Neural cell (in vitro differentiated cells): ENCODE results near the gene TRAK1. TPM values are rescaled to one million over a fixed set of nuclear protein-coding genes. Genes with fewer than 3 reads are reported as not detected.

ENCODE experiments used
- H2AFZ ChIP-seq: fragments of 200-600, 300-800 bp; sonication (generic), shearing (Covaris generic); 2 replicates; pipeline ENCODE4 v1.6.0; 2014; ENCODE audit warnings: low read depth, mild to moderate bottlenecking, antibody characterized with exemption, low read length, moderate library complexity
- H3F3A ChIP-seq: fragments of 200-600 bp; shearing (Covaris generic); 2 replicates; pipeline ENCODE4 v1.6.1; 2016; ENCODE audit warnings: mild to moderate bottlenecking, moderate library complexity, mixed read lengths, antibody characterized with exemption, low read length; ENCODE audit not compliant: insufficient read depth, poor library complexity, severe bottlenecking
- H3K27ac ChIP-seq: fragments of 200-600, 300-800 bp; sonication (generic), shearing (Covaris generic); 2 replicates; pipeline ENCODE4 v1.5.1; 2014; ENCODE audit warnings: mild to moderate bottlenecking, low read length, moderate library complexity
- H3K27me3 ChIP-seq: fragments of 300-800, 200-600 bp; sonication (generic), shearing (Covaris generic); 2 replicates; pipeline ENCODE4 v1.6.0; 2014; ENCODE audit warnings: mild to moderate bottlenecking, low read depth, low read length, moderate library complexity; ENCODE audit not compliant: insufficient read depth
- H3K36me3 ChIP-seq: fragments of 300-800, 200-600 bp; sonication (generic), shearing (Covaris generic); 2 replicates; pipeline ENCODE4 v1.5.1; 2014; ENCODE audit warnings: mild to moderate bottlenecking, antibody characterized with exemption, low read length, moderate library complexity; ENCODE audit not compliant: insufficient read depth
- H3K4me2 ChIP-seq: fragments of 300-800, 200-600 bp; sonication (generic), shearing (Covaris generic); 2 replicates; pipeline ENCODE4 v1.6.0; 2014; ENCODE audit warnings: mild to moderate bottlenecking, low read length
- H3K4me3 ChIP-seq: fragments of 300-800, 200-600 bp; sonication (generic), shearing (Covaris generic); 2 replicates; pipeline ENCODE4 v1.5.1; 2014; ENCODE audit warnings: mild to moderate bottlenecking, low read length, moderate library complexity
- H3K79me2 ChIP-seq: fragments of 200-600 bp; shearing (Covaris generic); replicated peaks from 2 replicates; pipeline ENCODE4 v1.6.0; 2014; ENCODE audit warnings: mild to moderate bottlenecking, low read length, moderate library complexity; ENCODE audit not compliant: insufficient read depth
- H3K9ac ChIP-seq: fragments of 300-800, 200-600 bp; sonication (generic), shearing (Covaris generic); 2 replicates; pipeline ENCODE4 v1.6.1; 2016; ENCODE audit warnings: mild to moderate bottlenecking, low read length, mixed read lengths
- H3K9me2 ChIP-seq: fragments of 200-600 bp; shearing (Covaris generic); 2 replicates; pipeline ENCODE4 v1.6.1; 2016; ENCODE audit warnings: mild to moderate bottlenecking, low read length, mixed read lengths; ENCODE audit not compliant: insufficient read depth
- H3K9me3 ChIP-seq: fragments of 200-600, 300-800 bp; sonication (generic), shearing (Covaris generic); 2 replicates; pipeline ENCODE4 v1.6.1; 2016; ENCODE audit warnings: mild to moderate bottlenecking, mixed run types, low read length, moderate library complexity, mixed read lengths
- H4K20me1 ChIP-seq: fragments of 200-600 bp; shearing (Covaris generic); 2 replicates; pipeline ENCODE4 v1.6.1; 2016; ENCODE audit warnings: mild to moderate bottlenecking, mixed run types; ENCODE audit not compliant: insufficient read depth
- EP300 ChIP-seq: fragments of 450-650 bp; conservative IDR thresholded peaks from 2 replicates; pipeline ENCODE4 v1.6.1; 2014; ENCODE audit warnings: antibody characterized with exemption, mild to moderate bottlenecking, moderate library complexity; ENCODE audit not compliant: poor library complexity, severe bottlenecking
- EZH2 ChIP-seq: fragments of 200-600, 300-800 bp; shearing (Covaris generic), sonication (generic); IDR thresholded peaks from 2 replicates; pipeline ENCODE4 v1.6.1; 2014; ENCODE audit warnings: antibody characterized with exemption, low read length, borderline replicate concordance, mild to moderate bottlenecking; ENCODE audit not compliant: insufficient read depth, poor library complexity, severe bottlenecking
- MXI1 ChIP-seq: fragments of 450-650 bp; conservative IDR thresholded peaks from 2 replicates; pipeline ENCODE4 v1.6.1; 2014; ENCODE audit warnings: antibody characterized with exemption, mild to moderate bottlenecking; ENCODE audit not compliant: poor library complexity, severe bottlenecking
- POLR2AphosphoS5 ChIP-seq: IDR thresholded peaks from 2 replicates; pipeline ENCODE4 v1.6.1; 2012
- REST ChIP-seq: IDR thresholded peaks from 2 replicates; pipeline ENCODE4 v1.6.1; 2012; ENCODE audit warnings: borderline replicate concordance
- SMC3 ChIP-seq: fragments of 450-650 bp; conservative IDR thresholded peaks from 2 replicates; pipeline ENCODE4 v1.6.1; 2014; ENCODE audit warnings: antibody characterized with exemption, mild to moderate bottlenecking, moderate library complexity; ENCODE audit not compliant: poor library complexity
- TAF1 ChIP-seq: IDR thresholded peaks from 2 replicates; pipeline ENCODE4 v1.6.1; 2012; ENCODE audit warnings: low read depth
- polyA plus RNA-seq: library from polyadenylated mRNA; depleted of rRNA; stranded (reverse); fragments of >200 nt; gene quantifications from 2 replicates; pipeline ENCODE4 v1.2.3, GENCODE V29; 2014
- TF ChIP-seq, protein P1 (sequence below): fragments of 450-650 bp; IDR thresholded peaks from 2 replicates; pipeline ENCODE4 v1.5.1; 2014; ENCODE audit warnings: antibody characterized with exemption, mild to moderate bottlenecking, moderate library complexity; ENCODE audit not compliant: poor library complexity, severe bottlenecking

Gene TRAK1
- polyA plus RNA-seq, 1 donor from 2014 or later: 34.7 TPM

- H3K27ac ChIP-seq: no peak overlapping the region
- H3K9me2 ChIP-seq: no peaks in the 10 kb centered on the region
- H3K4me3 ChIP-seq: no peak overlapping the region
- no peak overlapping the region for H2AFZ ChIP-seq
- peaks cover 16% of the 10 kb centered on the region for H3K79me2 ChIP-seq
- no peak overlapping the region for H3K4me2 ChIP-seq
- TF ChIP-seq REST (no peak), SMC3 (no peak), POLR2AphosphoS5 (no peak), TAF1 (no peak), EZH2 (no peak), EP300 (no peak)
- TF ChIP-seq, protein P1, sequence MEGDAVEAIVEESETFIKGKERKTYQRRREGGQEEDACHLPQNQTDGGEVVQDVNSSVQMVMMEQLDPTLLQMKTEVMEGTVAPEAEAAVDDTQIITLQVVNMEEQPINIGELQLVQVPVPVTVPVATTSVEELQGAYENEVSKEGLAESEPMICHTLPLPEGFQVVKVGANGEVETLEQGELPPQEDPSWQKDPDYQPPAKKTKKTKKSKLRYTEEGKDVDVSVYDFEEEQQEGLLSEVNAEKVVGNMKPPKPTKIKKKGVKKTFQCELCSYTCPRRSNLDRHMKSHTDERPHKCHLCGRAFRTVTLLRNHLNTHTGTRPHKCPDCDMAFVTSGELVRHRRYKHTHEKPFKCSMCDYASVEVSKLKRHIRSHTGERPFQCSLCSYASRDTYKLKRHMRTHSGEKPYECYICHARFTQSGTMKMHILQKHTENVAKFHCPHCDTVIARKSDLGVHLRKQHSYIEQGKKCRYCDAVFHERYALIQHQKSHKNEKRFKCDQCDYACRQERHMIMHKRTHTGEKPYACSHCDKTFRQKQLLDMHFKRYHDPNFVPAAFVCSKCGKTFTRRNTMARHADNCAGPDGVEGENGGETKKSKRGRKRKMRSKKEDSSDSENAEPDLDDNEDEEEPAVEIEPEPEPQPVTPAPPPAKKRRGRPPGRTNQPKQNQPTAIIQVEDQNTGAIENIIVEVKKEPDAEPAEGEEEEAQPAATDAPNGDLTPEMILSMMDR: no peak
- no peaks in the 10 kb centered on the region for H3K36me3 ChIP-seq
- H3K27me3 ChIP-seq: no peaks in the 10 kb centered on the region
- H3K9me3 ChIP-seq: no peaks in the 10 kb centered on the region
- H3K9ac ChIP-seq: no peak overlapping the region
- H4K20me1 ChIP-seq: no peaks in the 10 kb centered on the region
- H3F3A ChIP-seq: no peaks in the 10 kb centered on the region
Observed at GRCh38 chr3:42085641-42086376, 5.3 kb upstream of the TRAK1 start.

DNA sequence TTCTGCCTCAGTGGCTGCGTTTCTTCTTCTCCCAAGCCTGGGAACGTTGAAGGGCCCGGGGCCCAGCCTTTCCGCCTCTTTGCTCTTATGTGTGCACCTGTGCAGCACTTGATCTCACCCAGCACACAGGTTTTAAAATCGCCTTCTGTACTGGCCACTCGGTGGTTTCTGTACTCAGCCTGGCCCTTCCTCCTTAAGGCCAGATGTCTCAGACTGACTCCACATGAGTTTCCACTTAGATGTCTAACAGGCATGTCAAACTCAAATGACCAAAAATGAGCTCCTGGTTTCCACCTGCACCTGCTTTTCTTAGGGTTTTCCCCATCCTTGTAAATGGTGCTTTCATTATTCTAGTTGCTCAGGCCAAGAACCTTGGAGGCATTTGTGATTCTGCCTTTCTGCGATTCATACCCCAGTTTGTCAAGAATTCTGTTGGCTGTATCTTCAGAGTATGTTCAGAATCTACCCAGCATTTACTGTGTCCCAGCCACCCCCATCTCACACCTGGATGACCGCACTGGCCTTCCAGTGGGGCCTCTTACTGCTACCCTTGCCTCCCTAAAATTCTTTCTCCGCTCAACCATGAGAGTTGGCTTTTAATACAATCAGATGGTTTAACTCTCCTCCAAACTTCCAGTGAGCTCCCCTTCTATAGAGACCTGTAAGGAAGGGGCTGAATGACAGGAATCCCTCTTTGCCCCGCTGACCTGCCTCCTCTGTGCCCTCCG, 2.2 kb upstream of the TRAK1 start:
- TF ChIP-seq, protein P1: no peak
- no peak for TF ChIP-seq MXI1
- no peak for TF ChIP-seq REST

More for the DNA sequence above, 2.2 kb upstream of the TRAK1 start:
- Histone ChIP-seq H3F3A (no peaks in the 10 kb centered on the region), H3K9ac (no peak overlapping the region), H3K9me2 (no peaks in the 10 kb centered on the region), H3K27ac (no peak overlapping the region), H3K79me2 (peaks cover 5% of the 10 kb centered on the region), H3K4me3 (no peak overlapping the region), H4K20me1 (no peaks in the 10 kb centered on the region), H3K36me3 (no peaks in the 10 kb centered on the region), H3K9me3 (no peaks in the 10 kb centered on the region), H3K4me2 (no peak overlapping the region), H3K27me3 (no peaks in the 10 kb centered on the region), H2AFZ (no peak overlapping the region)
